IPS DF 4.7 (cell line): Measurements from ENCODE around the gene SYNDIG1.

ENCODE experiments used
- DNase-seq: peaks from one replicate; pipeline ENCODE4 v3.0.0-alpha.2; 2013; ENCODE audit warnings: low spot score; ENCODE audit errors: extremely low read depth

The SYNDIG1 gene

GRCh38 chr20:24470746-24471582 lies 1.5 kb downstream of the SYNDIG1 start:
- DNase-seq, result no peak

GRCh38 chr20:24472426-24472825 lies 3.0 kb downstream of the SYNDIG1 start:
- no peak for DNase-seq

- no peak for DNase-seq
Measured at GRCh38 chr20:24473435-24474223, 4.2 kb downstream of the SYNDIG1 start.

- no peak for DNase-seq
Measured at GRCh38 chr20:24477831-24478547, 8.6 kb downstream of the SYNDIG1 start.

GRCh38 chr20:24478584-24478983 lies 9.2 kb downstream of the SYNDIG1 start:
- DNase-seq, result no peak

GRCh38 chr20:24479106-24479505 lies 9.7 kb downstream of the SYNDIG1 start:
- no peak for DNase-seq

GRCh38 chr20:24479595-24479994 lies 10.2 kb downstream of the SYNDIG1 start:
- no peak for DNase-seq

GRCh38 chr20:24480509-24480908 lies 11.1 kb downstream of the SYNDIG1 start:
- DNase-seq, result no peak

GRCh38 chr20:24481173-24481572 lies 11.7 kb downstream of the SYNDIG1 start:
- DNase-seq, result no peak

- DNase-seq, result no peak
Measured at GRCh38 chr20:24483435-24484080, 14.1 kb downstream of the SYNDIG1 start.

- no peak for DNase-seq
Measured at GRCh38 chr20:24484081-24484450, 14.6 kb downstream of the SYNDIG1 start.

GRCh38 chr20:24485981-24486380 lies 16.6 kb downstream of the SYNDIG1 start:
- DNase-seq, result no peak

- no peak for DNase-seq
Measured at GRCh38 chr20:24487240-24487639, 17.8 kb downstream of the SYNDIG1 start.

- no peak for DNase-seq
Measured at GRCh38 chr20:24487648-24488047, 18.2 kb downstream of the SYNDIG1 start.

GRCh38 chr20:24488064-24488799 lies 18.8 kb downstream of the SYNDIG1 start:
- no peak for DNase-seq

- no peak for DNase-seq
Measured at GRCh38 chr20:24488800-24489175, 19.4 kb downstream of the SYNDIG1 start.

- no peak for DNase-seq
Measured at GRCh38 chr20:24489193-24489592, 19.8 kb downstream of the SYNDIG1 start.

- DNase-seq, result no peak
Measured at GRCh38 chr20:24489631-24490260, 20.3 kb downstream of the SYNDIG1 start.

GRCh38 chr20:24490598-24490997 lies 21.2 kb downstream of the SYNDIG1 start:
- no peak for DNase-seq

- DNase-seq, result no peak
Measured at GRCh38 chr20:24491041-24491756, 21.8 kb downstream of the SYNDIG1 start.
